H1 (cell line): Measurements from ENCODE around the gene CHRNG.

ENCODE experiments used
- CHD2 ChIP-seq: IDR thresholded peaks from 2 replicates; pipeline ENCODE4 v1.6.1; 2012; ENCODE audit warnings: low read length, improper control_type of control experiment
- EGR1 ChIP-seq: IDR thresholded peaks from 2 replicates; pipeline ENCODE4 v1.6.1; 2011; ENCODE audit warnings: low read depth, low read length, borderline replicate concordance
- EZH2 ChIP-seq: fragments of 200-600 bp; sonication (generic); IDR thresholded peaks from 2 replicates; pipeline ENCODE4 v1.7.1; 2012; ENCODE audit warnings: low read depth, mild to moderate bottlenecking, moderate library complexity, low read length, inconsistent platforms; ENCODE audit not compliant: severe bottlenecking
- NANOG ChIP-seq: IDR thresholded peaks from 2 replicates; pipeline ENCODE4 v1.6.1; 2011; ENCODE audit warnings: low read length, low read depth, mild to moderate bottlenecking, inconsistent platforms; ENCODE audit not compliant: insufficient read depth, poor library complexity, severe bottlenecking
- POLR2A ChIP-seq, 2 experiments: IDR thresholded peaks; 1 replicate in 1 of 2; 2 replicates in 1 of 2; pipeline ENCODE4 v1.6.1; 2011; ENCODE audit warnings: low read depth in 2 of 2, low read length in 2 of 2, mild to moderate bottlenecking in 2 of 2; ENCODE audit errors: control extremely low read depth in 1 of 2
- POLR2AphosphoS5 ChIP-seq: IDR thresholded peaks from 2 replicates; pipeline ENCODE4 v1.6.1; 2011; ENCODE audit warnings: low read depth, low read length
- RAD21 ChIP-seq, 2 experiments: IDR thresholded peaks in 1 of 2; conservative IDR thresholded peaks in 1 of 2; 2 replicates each; pipeline ENCODE4 v1.6.1; 2011; ENCODE audit warnings: low read depth in 2 of 2, low read length in 2 of 2, improper control_type of control experiment in 1 of 2, inconsistent platforms in 1 of 2, mild to moderate bottlenecking in 1 of 2, moderate library complexity in 1 of 2
- SRF ChIP-seq: IDR thresholded peaks from 2 replicates; pipeline ENCODE4 v1.6.1; 2011; ENCODE audit warnings: mild to moderate bottlenecking, low read depth, low read length, moderate library complexity
- TF ChIP-seq, protein P1 (sequence below): IDR thresholded peaks from 2 replicates; pipeline ENCODE4 v1.6.1; 2012; ENCODE audit warnings: inconsistent platforms
- TF ChIP-seq, protein P2 (sequence below), 3 experiments: IDR thresholded peaks; 1 replicate in 2 of 3; 2 replicates in 1 of 3; pipeline versions ENCODE4 v1.5.1 to v1.6.1; 2011; ENCODE audit warnings: low read length in 3 of 3, mild to moderate bottlenecking in 3 of 3, inconsistent platforms in 2 of 3, low read depth in 1 of 3, moderate library complexity in 1 of 3; ENCODE audit not compliant: insufficient read depth in 1 of 3; ENCODE audit errors: control extremely low read depth in 1 of 3

DNA sequence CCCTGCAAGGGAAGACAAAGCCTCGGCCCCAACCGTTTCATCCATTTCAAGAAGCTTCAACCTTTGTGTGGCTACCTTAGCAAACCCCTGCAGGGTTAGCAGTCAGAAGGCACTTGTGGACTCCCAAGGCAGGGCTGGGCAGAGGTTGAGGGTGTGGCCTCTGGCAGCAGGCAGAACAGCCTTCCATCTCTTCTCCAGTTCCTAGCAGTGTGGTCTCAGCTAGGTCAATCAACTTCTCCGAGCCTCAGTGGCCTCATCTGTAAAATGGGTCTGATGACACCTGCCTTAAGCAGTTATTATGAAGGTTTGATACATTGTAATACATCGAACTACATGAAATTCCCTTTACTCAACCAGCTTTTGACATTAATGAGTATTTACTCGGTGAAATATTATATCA lies 26.1 kb upstream of the CHRNG start:
- TF ChIP-seq, protein P1, sequence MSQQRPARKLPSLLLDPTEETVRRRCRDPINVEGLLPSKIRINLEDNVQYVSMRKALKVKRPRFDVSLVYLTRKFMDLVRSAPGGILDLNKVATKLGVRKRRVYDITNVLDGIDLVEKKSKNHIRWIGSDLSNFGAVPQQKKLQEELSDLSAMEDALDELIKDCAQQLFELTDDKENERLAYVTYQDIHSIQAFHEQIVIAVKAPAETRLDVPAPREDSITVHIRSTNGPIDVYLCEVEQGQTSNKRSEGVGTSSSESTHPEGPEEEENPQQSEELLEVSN: no peak
- TF ChIP-seq POLR2AphosphoS5: no peak
- TF ChIP-seq POLR2A (IDR thresholded peaks at IDR 0.05; ENCODE audit: control extremely low read depth in 1 of 2, low read depth in 2 of 2, low read length in 2 of 2): no peak
- TF ChIP-seq RAD21 (IDR thresholded peaks at IDR 0.05 in 1 of 2, conservative IDR thresholded peaks at IDR 0.05 in 1 of 2; ENCODE audit: low read depth in 2 of 2, low read length in 2 of 2): no peak
- TF ChIP-seq CHD2: no peak
- TF ChIP-seq NANOG: no peak
- TF ChIP-seq, protein P2, sequence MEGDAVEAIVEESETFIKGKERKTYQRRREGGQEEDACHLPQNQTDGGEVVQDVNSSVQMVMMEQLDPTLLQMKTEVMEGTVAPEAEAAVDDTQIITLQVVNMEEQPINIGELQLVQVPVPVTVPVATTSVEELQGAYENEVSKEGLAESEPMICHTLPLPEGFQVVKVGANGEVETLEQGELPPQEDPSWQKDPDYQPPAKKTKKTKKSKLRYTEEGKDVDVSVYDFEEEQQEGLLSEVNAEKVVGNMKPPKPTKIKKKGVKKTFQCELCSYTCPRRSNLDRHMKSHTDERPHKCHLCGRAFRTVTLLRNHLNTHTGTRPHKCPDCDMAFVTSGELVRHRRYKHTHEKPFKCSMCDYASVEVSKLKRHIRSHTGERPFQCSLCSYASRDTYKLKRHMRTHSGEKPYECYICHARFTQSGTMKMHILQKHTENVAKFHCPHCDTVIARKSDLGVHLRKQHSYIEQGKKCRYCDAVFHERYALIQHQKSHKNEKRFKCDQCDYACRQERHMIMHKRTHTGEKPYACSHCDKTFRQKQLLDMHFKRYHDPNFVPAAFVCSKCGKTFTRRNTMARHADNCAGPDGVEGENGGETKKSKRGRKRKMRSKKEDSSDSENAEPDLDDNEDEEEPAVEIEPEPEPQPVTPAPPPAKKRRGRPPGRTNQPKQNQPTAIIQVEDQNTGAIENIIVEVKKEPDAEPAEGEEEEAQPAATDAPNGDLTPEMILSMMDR (IDR thresholded peaks at IDR 0.05; ENCODE audit: control extremely low read depth in 1 of 3, insufficient read depth in 1 of 3, low read depth in 1 of 3, low read length in 3 of 3): no peak
- TF ChIP-seq SRF: no peak
- TF ChIP-seq EZH2: no peak
- no peak for TF ChIP-seq EGR1
